Choroid plexus epithelial cell (primary cell): ENCODE measurements around the gene MOGAT3.
A peak's percentile ranks its signal among the peaks of the same experiment; 100 is the strongest.

Experiments
- DNase-seq: peaks from one replicate; pipeline ENCODE4 v3.0.0-alpha.2; 2010; ENCODE audit warnings: low read depth
- H3K4me3 ChIP-seq: 2 replicates; pipeline ENCODE4 v1.5.1; 2011; ENCODE audit warnings: low read depth, mild to moderate bottlenecking, control low read depth, low read length, moderate library complexity
- CTCF ChIP-seq: conservative IDR thresholded peaks from 2 replicates; pipeline ENCODE4 v1.5.1; 2011; ENCODE audit warnings: low read depth, mild to moderate bottlenecking, control low read depth, inconsistent platforms, low read length, moderate library complexity

MOGAT3 gene

GRCh38 chr7:101218236-101219125 lies 17.6 kb upstream of the MOGAT3 start:
- no peak for TF ChIP-seq CTCF
- peak; percentile 30 for DNase-seq
- H3K4me3 ChIP-seq, result peak overlapping the region; percentile 74

GRCh38 chr7:101217388-101218235 lies 16.8 kb upstream of the MOGAT3 start, which contains the start of the genes PLOD3 and ZNHIT1:
PLOD3 (minus strand) TSS chr7:101217581; CDS start chr7:101217274, 307 bp downstream.
ZNHIT1 (plus strand) TSS chr7:101218165; CDS start chr7:101218196, 31 bp downstream.
- peak within 1 kb of the TSS; percentile 74 for H3K4me3 ChIP-seq
- no peak for TF ChIP-seq CTCF
- peak; percentile 99 for DNase-seq

- no peak for DNase-seq
- TF ChIP-seq CTCF, result no peak
Observed at GRCh38 chr7:101216860-101217387, 16.1 kb upstream of the MOGAT3 start.

GRCh38 chr7:101216001-101216859 lies 15.4 kb upstream of the MOGAT3 start:
- DNase-seq, result peak; percentile 40
- TF ChIP-seq CTCF, result no peak

More at GRCh38 chr7:101216860-101217387, 16.1 kb upstream of the MOGAT3 start:
- peak overlapping the region; percentile 74 for H3K4me3 ChIP-seq

GRCh38 chr7:101212014-101212413 lies 11.2 kb upstream of the MOGAT3 start:
- no peak for TF ChIP-seq CTCF
- H3K4me3 ChIP-seq, result no peak overlapping the region
- no peak for DNase-seq

More at GRCh38 chr7:101216001-101216859, 15.4 kb upstream of the MOGAT3 start:
- H3K4me3 ChIP-seq, result peak overlapping the region; percentile 74

- no peak for DNase-seq
- H3K4me3 ChIP-seq, result no peak overlapping the region
- no peak for TF ChIP-seq CTCF
Observed at GRCh38 chr7:101211501-101211900, 10.7 kb upstream of the MOGAT3 start.
